ENCODE data around the gene P2RY11. TPM values are rescaled to one million over a fixed set of nuclear protein-coding genes. Genes with fewer than 3 reads are reported as not detected.

The P2RY11 gene
- total RNA-seq, 1 experiment from 2014 or later = 20.7 TPM

DNA sequence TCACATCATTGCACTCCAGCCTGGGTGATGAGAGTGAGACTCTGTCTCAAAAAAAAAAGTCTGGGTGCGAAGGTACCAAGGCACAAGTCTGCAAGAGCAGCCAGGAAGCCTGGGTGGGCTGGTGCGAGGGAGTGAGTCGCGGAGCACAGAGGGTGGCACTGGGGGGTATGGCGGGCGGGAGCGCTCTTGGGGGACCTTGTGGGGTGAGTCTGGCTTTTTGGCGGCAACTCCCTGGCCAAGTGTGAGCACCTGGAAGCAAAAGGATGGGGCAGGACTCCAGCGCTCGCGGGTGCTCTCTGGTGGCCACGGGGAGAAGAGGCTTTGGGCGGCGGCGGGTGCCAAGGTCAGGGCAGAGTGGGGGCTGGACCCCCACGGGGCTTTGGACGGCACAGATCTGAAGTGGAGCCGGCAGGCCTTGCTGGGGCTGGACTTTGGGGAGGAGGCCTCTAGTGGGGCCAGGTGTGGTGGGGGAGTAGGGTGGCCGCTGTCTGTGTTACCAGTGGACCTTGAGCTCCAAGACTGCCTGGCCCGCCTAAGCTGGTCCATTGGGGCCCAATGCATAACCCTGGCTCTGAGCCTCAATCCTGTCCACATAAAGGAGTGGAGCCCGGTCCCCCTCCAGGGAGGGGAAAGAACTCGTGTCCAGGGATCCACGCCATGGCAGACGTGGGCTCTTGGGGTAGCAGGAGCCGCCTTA lies 1.6 kb downstream of the P2RY11 start:
- intact Hi-C loops (cut with micrococcal nuclease; ENCODE audit: unreplicated experiment) = loop anchor here (5.0 kb wide), 1 partner anchor 81 kb away; no protein-coding TSS in a partner anchor
- H3K36me3 Mint-ChIP-seq (ENCODE audit: insufficient read depth, unreplicated experiment) = peaks cover 83% of the 10 kb centered on the region
- H3K27ac Mint-ChIP-seq (ENCODE audit: unreplicated experiment) = peak overlapping the region; percentile 69
- CTCF ChIA-PET = interaction anchor here (0.7 to 1.4 kb wide), 3 partner anchors 17 to 82 kb away, joined by 3 to 4 read pairs (median 3); no protein-coding TSS in a partner anchor
- BruUV-seq (replicated peaks) = no TSS peak
- peaks cover 11% of the 10 kb centered on the region for H3K4me1 Mint-ChIP-seq (ENCODE audit: low read depth, unreplicated experiment)
- no peaks in the 10 kb centered on the region for H3K9me3 Mint-ChIP-seq (ENCODE audit: low read depth, unreplicated experiment)
- TF ChIP-seq, protein P1, sequence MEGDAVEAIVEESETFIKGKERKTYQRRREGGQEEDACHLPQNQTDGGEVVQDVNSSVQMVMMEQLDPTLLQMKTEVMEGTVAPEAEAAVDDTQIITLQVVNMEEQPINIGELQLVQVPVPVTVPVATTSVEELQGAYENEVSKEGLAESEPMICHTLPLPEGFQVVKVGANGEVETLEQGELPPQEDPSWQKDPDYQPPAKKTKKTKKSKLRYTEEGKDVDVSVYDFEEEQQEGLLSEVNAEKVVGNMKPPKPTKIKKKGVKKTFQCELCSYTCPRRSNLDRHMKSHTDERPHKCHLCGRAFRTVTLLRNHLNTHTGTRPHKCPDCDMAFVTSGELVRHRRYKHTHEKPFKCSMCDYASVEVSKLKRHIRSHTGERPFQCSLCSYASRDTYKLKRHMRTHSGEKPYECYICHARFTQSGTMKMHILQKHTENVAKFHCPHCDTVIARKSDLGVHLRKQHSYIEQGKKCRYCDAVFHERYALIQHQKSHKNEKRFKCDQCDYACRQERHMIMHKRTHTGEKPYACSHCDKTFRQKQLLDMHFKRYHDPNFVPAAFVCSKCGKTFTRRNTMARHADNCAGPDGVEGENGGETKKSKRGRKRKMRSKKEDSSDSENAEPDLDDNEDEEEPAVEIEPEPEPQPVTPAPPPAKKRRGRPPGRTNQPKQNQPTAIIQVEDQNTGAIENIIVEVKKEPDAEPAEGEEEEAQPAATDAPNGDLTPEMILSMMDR (IDR thresholded peaks at IDR 0.05; ENCODE audit: unreplicated experiment) = peak; percentile 35
- peak; percentile 69 for DNase-seq
- H3K4me3 Mint-ChIP-seq (ENCODE audit: low read depth, unreplicated experiment) = no peak overlapping the region
- no peaks in the 10 kb centered on the region for H3K27me3 Mint-ChIP-seq (ENCODE audit: unreplicated experiment)

DNA sequence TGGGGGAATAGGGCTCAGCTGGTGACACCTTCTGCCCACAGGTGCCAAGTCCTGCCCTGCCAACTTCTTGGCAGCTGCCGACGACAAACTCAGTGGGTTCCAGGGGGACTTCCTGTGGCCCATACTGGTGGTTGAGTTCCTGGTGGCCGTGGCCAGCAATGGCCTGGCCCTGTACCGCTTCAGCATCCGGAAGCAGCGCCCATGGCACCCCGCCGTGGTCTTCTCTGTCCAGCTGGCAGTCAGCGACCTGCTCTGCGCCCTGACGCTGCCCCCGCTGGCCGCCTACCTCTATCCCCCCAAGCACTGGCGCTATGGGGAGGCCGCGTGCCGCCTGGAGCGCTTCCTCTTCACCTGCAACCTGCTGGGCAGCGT lies 2.1 kb downstream of the P2RY11 start:
- CTCF ChIA-PET = interaction anchor here (0.7 to 1.4 kb wide), 3 partner anchors 17 to 83 kb away, joined by 3 to 4 read pairs (median 3); no protein-coding TSS in a partner anchor
- peaks cover 89% of the 10 kb centered on the region for H3K36me3 Mint-ChIP-seq (ENCODE audit: insufficient read depth, unreplicated experiment)
- no peak overlapping the region for H3K4me3 Mint-ChIP-seq (ENCODE audit: low read depth, unreplicated experiment)
- no peaks in the 10 kb centered on the region for H3K9me3 Mint-ChIP-seq (ENCODE audit: low read depth, unreplicated experiment)
- peak overlapping the region; percentile 69 for H3K27ac Mint-ChIP-seq (ENCODE audit: unreplicated experiment)
- intact Hi-C loops (cut with micrococcal nuclease; ENCODE audit: unreplicated experiment) = loop anchor here (5.0 kb wide), 1 partner anchor 81 kb away; no protein-coding TSS in a partner anchor
- BruUV-seq (replicated peaks) = no TSS peak
- no peak for DNase-seq
- TF ChIP-seq, protein P1 (IDR thresholded peaks at IDR 0.05; ENCODE audit: unreplicated experiment) = no peak
- H3K27me3 Mint-ChIP-seq (ENCODE audit: unreplicated experiment) = no peaks in the 10 kb centered on the region
- H3K4me1 Mint-ChIP-seq (ENCODE audit: low read depth, unreplicated experiment) = peaks cover 11% of the 10 kb centered on the region

DNA sequence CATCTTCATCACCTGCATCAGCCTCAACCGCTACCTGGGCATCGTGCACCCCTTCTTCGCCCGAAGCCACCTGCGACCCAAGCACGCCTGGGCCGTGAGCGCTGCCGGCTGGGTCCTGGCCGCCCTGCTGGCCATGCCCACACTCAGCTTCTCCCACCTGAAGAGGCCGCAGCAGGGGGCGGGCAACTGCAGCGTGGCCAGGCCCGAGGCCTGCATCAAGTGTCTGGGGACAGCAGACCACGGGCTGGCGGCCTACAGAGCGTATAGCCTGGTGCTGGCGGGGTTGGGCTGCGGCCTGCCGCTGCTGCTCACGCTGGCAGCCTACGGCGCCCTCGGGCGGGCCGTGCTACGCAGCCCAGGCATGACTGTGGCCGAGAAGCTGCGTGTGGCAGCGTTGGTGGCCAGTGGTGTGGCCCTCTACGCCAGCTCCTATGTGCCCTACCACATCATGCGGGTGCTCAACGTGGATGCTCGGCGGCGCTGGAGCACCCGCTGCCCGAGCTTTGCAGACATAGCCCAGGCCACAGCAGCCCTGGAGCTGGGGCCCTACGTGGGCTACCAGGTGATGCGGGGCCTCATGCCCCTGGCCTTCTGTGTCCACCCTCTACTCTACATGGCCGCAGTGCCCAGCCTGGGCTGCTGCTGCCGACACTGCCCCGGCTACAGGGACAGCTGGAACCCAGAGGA lies 2.6 kb downstream of the P2RY11 start:
- CTCF ChIA-PET = interaction anchor here (0.8 to 1.4 kb wide), 2 partner anchors 18 to 82 kb away, joined by 3 read pairs; no protein-coding TSS in a partner anchor
- no TSS peak for BruUV-seq (replicated peaks)
- peaks cover 91% of the 10 kb centered on the region for H3K36me3 Mint-ChIP-seq (ENCODE audit: insufficient read depth, unreplicated experiment)

More for the DNA sequence above, 2.6 kb downstream of the P2RY11 start:
- TF ChIP-seq, protein P1 (IDR thresholded peaks at IDR 0.05; ENCODE audit: unreplicated experiment) = no peak
- Mint-ChIP-seq H3K4me3 (ENCODE audit: low read depth, unreplicated experiment) (no peak overlapping the region), H3K9me3 (ENCODE audit: low read depth, unreplicated experiment) (no peaks in the 10 kb centered on the region), H3K27ac (ENCODE audit: unreplicated experiment) (peak overlapping the region; percentile 69), H3K4me1 (ENCODE audit: low read depth, unreplicated experiment) (peaks cover 11% of the 10 kb centered on the region), H3K27me3 (ENCODE audit: unreplicated experiment) (no peaks in the 10 kb centered on the region)
- intact Hi-C loops (cut with micrococcal nuclease; ENCODE audit: unreplicated experiment) = loop anchor here (5.0 kb wide), 1 partner anchor 82 kb away; no protein-coding TSS in a partner anchor
- no peak for DNase-seq

Measured in Calu3 (cell line).